Upper lobe of left lung (tissue), 4 donors: ENCODE results near the gene CALY.

Source experiments
- CTCF ChIP-seq, 6 experiments: fragments of 450-650 bp in 4 of 6; fragments of 200-600 bp in 2 of 6; sonication (generic) in 2 of 6; IDR thresholded peaks; one replicate each; pipeline ENCODE4 v1.5.1; 2016 to 2019; ENCODE audit warnings: antibody characterized with exemption in 6 of 6
- EP300 ChIP-seq, 4 donors: sonication (generic); formaldehyde crosslinking; IDR thresholded peaks; one replicate each; pipeline ENCODE4 v1.5.1; 2017; ENCODE audit warnings: antibody characterized with exemption in 4 of 4, control low read depth in 2 of 4
- POLR2A ChIP-seq, 4 donors: fragments of 450-650 bp; IDR thresholded peaks; one replicate each; pipeline ENCODE4 v1.5.1; 2016 to 2017; ENCODE audit warnings: antibody characterized with exemption in 4 of 4, mild to moderate bottlenecking in 2 of 4
- POLR2AphosphoS5 ChIP-seq, 2 donors: sonication (generic); formaldehyde crosslinking; IDR thresholded peaks; one replicate each; pipeline ENCODE4 v1.5.1; 2017; ENCODE audit warnings: antibody characterized with exemption in 2 of 2

- TF ChIP-seq POLR2A (IDR thresholded peaks at IDR 0.05) (no peak), CTCF (IDR thresholded peaks at IDR 0.05) (no peak), POLR2AphosphoS5 (IDR thresholded peaks at IDR 0.05) (no peak), EP300 (IDR thresholded peaks at IDR 0.05) (no peak)
These were observed 52.8 kb downstream of the CALY start for GRCh38 chr10:133283931-133284330.
